NCI-H2029 (cell line): Measurements from ENCODE around the gene ADAP1.
A peak's percentile ranks its signal among the peaks of the same experiment; 100 is the strongest.
"Not testable (repeated sequence)": the region's sequence is repeated elsewhere in the genome, so short reads cannot be mapped to it uniquely, and the experiment has no call there.

Experiments used
- DNase-seq: peaks from one replicate; lab custom pipeline; 2025; lab: John Stamatoyannopoulos, UW

ADAP1 gene

GRCh38 chr7:909358-910329, 44.8 kb downstream of the ADAP1 start:
- DNase-seq, result no peak

- DNase-seq, result not testable (repeated sequence)
Observed at GRCh38 chr7:908591-909357, 45.7 kb downstream of the ADAP1 start.

- no peak for DNase-seq
Observed at GRCh38 chr7:908159-908581, 46.3 kb downstream of the ADAP1 start.

- DNase-seq, result no peak
Observed at GRCh38 chr7:907158-907980, 47.1 kb downstream of the ADAP1 start.

- no peak for DNase-seq
Observed at GRCh38 chr7:906776-907157, 47.7 kb downstream of the ADAP1 start.

GRCh38 chr7:904847-905246, 49.6 kb downstream of the ADAP1 start:
- no peak for DNase-seq

GRCh38 chr7:903921-904755, 50.3 kb downstream of the ADAP1 start:
- DNase-seq, result no peak

- no peak for DNase-seq
Observed at GRCh38 chr7:902996-903395, 51.5 kb downstream of the ADAP1 start.

GRCh38 chr7:901388-902154, 52.9 kb downstream of the ADAP1 start:
- peak; percentile 90 for DNase-seq

- DNase-seq, result no peak
Observed at GRCh38 chr7:901041-901387, 53.5 kb downstream of the ADAP1 start.

GRCh38 chr7:900331-901040, 54.0 kb downstream of the ADAP1 start:
- DNase-seq, result no peak

- DNase-seq, result no peak
Observed at GRCh38 chr7:899806-900205, 54.7 kb downstream of the ADAP1 start.

GRCh38 chr7:898855-899681, 55.4 kb downstream of the ADAP1 start:
- DNase-seq, result no peak

- no peak for DNase-seq
Observed at GRCh38 chr7:898460-898854, 56.0 kb downstream of the ADAP1 start.

GRCh38 chr7:897771-898376, 56.6 kb downstream of the ADAP1 start:
- peak; percentile 50 for DNase-seq

GRCh38 chr7:897086-897485, 57.4 kb downstream of the ADAP1 start:
- DNase-seq, result no peak

- no peak for DNase-seq
Observed at GRCh38 chr7:896346-897075, 58.0 kb downstream of the ADAP1 start.
